Superior temporal gyrus (tissue), 1 donor: Measurements from ENCODE around the gene ATP5PD.
"Not testable (repeated sequence)": the region's sequence is repeated elsewhere in the genome, so short reads cannot be mapped to it uniquely, and the experiment has no call there.

Source experiments
- DNase-seq: peaks from one replicate; pipeline ENCODE4 v3.0.0-alpha.2; 2016; ENCODE audit errors: extremely low spot score

The ATP5PD gene

GRCh38 chr17:75020331-75021110 is 26.2 kb downstream of the ATP5PD start:
- peak; percentile 73 for DNase-seq

GRCh38 chr17:75019710-75020109 is 27.1 kb downstream of the ATP5PD start:
- DNase-seq = peak; percentile 66

DNA sequence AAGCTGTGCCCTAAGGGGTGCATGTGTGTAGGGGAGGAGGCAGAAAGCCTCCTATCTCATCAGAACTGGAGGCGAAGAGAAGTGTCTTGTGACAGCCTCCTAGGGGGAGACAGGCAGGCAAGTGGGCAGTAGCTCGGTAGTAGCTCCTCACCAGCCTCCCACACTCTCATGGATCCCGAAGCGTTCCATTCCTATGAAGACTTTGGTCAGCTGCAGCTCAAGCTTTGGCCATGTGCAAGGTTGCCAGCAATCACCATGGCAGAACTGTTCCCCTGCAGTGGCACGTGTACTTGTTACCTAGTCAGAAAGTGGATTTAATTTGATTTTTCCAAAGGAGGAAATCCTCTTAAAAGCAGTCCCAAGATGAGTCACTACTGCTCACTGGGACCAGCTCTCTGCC is 27.6 kb downstream of the ATP5PD start:
- peak; percentile 55 for DNase-seq

DNA sequence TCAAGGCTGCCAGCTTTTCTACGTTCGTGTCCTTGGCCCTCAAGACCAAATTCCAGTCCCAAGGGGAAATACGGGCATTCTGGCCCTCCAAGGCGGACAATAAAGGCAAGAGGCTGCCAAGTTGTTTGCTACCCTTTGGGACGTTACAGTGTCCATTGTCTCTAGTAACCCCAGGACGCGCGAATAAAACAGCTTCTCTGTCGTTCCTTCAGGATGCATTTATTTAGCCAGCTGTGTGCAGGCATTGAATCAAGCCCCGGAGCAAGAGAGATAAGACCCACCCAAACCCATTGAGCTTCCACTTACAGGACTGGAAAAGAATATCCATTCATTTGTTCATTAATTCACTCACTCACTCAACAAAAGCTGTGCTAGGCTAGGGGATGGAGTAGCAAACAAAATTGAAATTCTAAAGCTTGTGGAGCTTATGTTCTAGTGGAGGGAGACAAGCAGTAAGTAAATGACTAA is 33.6 kb downstream of the ATP5PD start:
- peak; percentile 61 for DNase-seq

- DNase-seq = peak; percentile 85
Measured at GRCh38 chr17:75012346-75013091, 34.2 kb downstream of the ATP5PD start, which contains the start of gene MRPL58. TSS of gene MRPL58 (plus strand) at chr17:75012670. CDS start at chr17:75012687, 17 bp downstream.

DNA sequence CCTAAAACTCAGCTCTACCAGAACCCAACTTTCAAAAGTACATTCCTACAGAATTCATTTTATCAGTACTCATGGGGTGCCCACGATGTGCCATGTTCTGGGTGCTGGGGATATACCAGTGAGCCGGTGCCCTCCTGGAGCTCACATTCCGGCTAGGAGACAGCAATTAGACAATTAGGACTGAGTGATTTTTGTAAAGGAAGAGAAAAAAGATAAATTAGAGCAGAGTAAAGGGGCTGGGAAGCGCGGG is 34.7 kb downstream of the ATP5PD start:
- no peak for DNase-seq

GRCh38 chr17:75011401-75012095 is 35.2 kb downstream of the ATP5PD start:
- peak; percentile 77 for DNase-seq

- no peak for DNase-seq
Measured at GRCh38 chr17:75010683-75011400, 35.9 kb downstream of the ATP5PD start.

- DNase-seq = no peak
Measured at GRCh38 chr17:75009139-75009724, 37.5 kb downstream of the ATP5PD start.

- no peak for DNase-seq
Measured at GRCh38 chr17:75008373-75008772, 38.4 kb downstream of the ATP5PD start.

DNA sequence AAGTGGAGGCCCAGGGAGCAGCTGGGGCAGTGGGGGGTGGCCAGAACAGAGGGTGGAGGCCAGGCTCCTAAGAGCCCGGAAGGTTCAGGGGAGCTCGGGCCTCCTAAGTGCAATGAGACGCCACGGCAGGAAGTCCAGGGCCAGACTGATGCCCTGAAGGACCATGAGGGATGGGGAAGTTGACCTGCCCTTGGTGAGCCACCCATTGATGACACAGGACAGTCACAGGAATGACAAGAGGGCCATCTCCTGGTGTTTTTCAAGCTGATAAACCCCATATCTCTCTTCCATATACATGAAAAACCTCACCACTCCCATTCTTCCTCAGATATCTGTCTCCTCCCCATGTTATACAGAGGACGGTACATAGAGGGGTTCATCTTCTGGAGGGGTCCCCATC is 40.1 kb downstream of the ATP5PD start:
- DNase-seq = no peak

GRCh38 chr17:75006084-75006483 is 40.7 kb downstream of the ATP5PD start:
- not testable (repeated sequence) for DNase-seq

DNA sequence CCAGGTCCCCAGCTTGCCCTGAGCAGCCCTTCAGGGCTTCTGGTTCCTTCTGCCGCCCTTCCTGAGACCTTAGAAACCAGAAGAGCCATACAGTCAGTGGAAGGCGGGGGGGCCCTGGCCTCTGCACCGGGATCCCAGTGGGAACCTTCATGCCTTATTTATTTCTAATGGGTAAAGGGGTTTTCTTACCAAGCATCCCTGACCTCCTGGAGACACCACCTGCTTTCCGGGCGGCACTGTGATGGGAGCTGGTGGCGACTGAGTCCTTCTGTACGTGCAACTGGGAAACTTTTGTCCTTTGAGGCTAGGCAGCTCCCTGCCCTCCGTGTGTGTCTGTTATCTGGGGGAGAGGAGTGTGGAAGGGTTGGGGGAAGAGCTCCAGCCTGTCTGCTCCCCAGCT is 41.5 kb downstream of the ATP5PD start:
- no peak for DNase-seq

DNA sequence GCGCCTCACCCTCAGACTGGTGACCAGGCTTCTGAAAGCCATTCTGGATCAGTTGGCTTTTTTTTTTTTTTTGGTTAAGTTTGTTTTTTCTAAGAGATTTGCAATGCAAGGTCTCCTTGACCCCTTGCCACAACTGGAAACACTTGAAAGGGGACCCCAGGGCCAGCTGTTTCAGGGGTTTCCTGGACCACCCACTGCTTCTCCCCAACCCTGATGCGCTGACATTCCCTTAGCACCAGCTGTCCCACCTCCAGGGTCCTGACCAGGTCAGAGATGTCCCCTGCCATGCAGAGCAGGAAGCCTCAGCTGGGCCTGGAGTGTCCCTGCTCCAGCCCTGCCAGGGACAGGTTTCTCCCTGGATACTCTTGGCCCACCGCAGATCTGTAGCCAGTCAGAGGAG is 42.4 kb downstream of the ATP5PD start:
- DNase-seq = no peak

DNA sequence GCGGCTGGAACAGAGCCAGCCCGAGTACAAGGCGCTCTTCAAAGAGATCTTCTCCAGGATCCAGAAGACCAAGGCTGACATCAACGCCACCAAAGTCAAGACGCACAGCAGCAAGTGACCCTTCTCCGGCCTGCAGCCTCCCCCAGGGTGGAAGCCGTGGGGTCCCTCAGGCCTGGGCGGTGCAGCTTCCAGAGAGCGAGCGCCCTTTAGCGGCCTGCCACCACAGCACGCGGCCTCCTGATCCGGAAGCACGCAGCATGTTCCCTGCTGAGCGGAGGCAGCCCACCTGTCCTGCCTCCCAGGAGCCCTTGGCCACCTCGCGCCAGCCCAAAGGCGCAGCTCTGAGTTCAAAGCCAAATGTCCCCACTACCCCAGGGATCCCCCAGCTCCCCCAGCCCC is 42.8 kb downstream of the ATP5PD start:
- no peak for DNase-seq

DNA sequence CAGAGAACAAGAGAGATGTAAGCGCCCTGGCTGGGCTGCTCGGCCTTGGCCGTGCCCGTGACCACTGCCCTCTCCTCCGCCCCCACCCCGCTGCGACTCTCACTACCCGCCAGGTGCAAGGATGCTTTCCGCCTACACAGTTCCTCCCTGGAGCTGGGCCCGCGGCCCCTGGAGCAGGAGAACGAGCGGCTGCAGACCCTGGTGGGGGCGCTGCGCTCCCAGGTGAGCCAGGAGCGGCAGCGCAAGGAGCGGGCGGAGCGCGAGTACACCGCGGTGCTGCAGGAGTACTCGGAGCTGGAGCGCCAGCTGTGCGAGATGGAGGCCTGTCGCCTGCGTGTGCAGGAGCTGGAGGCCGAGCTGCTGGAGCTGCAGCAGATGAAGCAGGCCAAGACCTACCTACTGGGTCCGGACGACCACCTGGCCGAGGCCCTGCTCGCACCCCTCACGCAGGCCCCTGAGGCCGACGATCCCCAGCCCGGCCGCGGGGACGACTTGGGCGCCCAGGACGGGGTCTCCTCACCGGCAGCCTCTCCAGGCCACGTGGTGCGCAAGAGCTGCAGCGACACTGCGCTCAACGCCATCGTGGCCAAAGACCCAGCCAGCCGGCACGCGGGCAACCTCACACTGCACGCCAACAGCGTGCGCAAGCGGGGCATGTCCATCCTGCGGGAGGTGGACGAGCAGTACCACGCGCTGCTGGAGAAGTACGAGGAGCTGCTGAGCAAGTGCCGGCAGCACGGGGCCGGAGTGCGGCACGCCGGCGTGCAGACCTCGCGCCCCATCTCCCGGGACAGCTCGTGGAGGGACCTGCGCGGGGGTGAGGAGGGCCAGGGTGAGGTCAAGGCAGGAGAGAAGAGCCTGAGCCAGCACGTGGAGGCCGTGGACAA is 43.5 kb downstream of the ATP5PD start:
- DNase-seq = no peak

DNA sequence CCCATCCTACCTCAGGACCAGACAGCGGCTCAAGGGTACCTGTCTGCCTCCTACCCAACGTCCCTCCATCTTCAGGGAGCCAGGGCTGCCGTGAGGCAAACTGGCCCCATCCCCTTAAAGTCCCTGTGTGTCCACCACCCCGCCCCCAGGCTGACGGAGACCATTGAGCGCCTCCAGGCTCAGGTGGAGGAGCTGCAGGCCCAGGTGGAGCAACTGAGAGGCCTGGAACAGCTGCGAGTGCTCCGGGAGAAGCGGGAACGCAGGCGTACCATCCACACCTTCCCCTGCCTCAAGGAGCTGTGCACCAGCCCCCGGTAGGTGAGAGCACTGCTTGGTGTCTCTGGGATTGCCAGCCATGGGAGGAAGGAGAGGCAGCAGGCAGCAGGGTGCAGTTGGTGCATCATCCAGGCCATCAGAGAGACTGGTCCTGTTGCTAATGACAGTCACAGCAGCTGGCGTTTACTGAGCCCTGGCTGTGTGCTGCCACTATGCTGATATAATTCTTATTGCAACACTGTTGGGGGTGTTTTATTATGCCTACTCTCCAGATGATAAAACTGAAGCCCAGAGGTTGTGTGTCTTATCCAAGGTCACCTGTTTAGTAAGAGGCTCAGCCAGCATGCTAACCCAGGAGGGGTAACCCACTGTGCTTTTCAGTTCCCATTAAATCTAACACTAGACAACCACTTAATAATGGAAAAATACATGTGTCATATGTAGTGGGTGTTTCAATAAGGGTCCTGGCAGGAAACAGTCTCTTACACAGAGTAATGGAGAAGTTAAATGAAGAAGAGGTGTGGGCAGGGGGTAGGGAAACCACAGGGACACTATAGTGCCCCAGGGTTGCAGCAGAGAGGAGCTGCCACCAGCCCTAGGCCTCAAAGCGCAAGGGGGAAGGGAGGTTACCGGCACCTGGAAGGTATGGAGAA is 44.6 kb downstream of the ATP5PD start:
- DNase-seq = no peak

DNA sequence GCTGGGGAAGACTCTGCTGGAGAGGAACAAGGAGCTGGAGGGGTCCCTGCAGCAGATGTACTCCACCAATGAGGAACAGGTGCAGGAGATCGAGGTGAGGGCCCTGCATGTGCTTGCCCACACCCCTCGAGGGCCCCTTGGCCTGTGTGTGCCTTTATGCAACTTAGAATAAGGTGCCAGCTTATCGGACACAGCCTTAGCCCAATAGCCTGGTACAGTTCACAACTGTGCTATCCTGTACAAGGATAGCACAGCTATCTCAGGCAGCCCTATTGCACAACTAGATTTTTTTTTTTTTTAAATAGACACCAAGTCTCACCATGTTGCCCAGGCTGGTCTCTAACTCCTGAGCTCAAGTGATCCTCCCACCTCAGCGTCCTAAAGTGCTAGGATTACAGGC is 47.2 kb downstream of the ATP5PD start:
- no peak for DNase-seq

DNA sequence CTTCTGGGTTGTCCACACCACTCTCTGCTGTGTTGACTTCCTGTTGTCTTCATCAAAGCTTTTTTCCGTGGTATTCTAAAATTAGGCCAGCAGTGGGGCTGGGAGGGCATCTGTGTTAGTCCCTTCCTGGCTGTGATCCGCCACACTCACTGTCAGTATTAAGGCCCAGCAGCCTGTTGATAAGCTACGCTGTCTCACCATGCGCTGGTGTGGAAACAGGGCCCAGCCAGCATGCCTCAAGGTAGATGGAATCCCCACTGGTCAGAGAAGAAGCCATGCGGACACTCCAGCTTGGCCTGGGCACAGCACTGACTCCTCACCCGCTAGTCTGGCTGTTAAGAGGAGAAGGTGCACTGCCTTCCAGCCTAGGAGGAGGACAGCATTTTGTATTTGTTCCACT is 48.0 kb downstream of the ATP5PD start:
- DNase-seq = no peak

- DNase-seq = no peak
Measured at GRCh38 chr17:74995847-74996246, 50.9 kb downstream of the ATP5PD start.
